Aorta (tissue), 5 donors: ENCODE data around the gene BTNL9. TPM values are rescaled to one million over a fixed set of nuclear protein-coding genes. Genes with fewer than 3 reads are reported as not detected.

ENCODE experiments used
- ATAC-seq: fragments of 200-7000 bp; cut with Tn5 transposase; one replicate; pipeline ENCODE4 v1.9.1; 2022; ENCODE audit warnings: moderate library complexity; ENCODE audit not compliant: low FRiP score
- DNase-seq, 2 donors: peaks; one replicate each; pipeline ENCODE4 v3.0.0-alpha.2; 2020
- H3K27ac ChIP-seq, 2 donors: one replicate each; pipeline ENCODE4 v1.5.1; 2013; ENCODE audit warnings: low read length in 2 of 2, mild to moderate bottlenecking in 2 of 2, moderate library complexity in 2 of 2, control low read depth in 1 of 2, inconsistent platforms in 1 of 2, low read depth in 1 of 2
- H3K27me3 ChIP-seq, 2 donors: one replicate each; pipeline ENCODE4 v1.6.1; 2013; ENCODE audit warnings: control low read depth in 1 of 2, low read length in 1 of 2, mild to moderate bottlenecking in 1 of 2, moderate library complexity in 1 of 2; ENCODE audit not compliant: insufficient read depth in 2 of 2, control insufficient read depth in 1 of 2
- H3K36me3 ChIP-seq, 2 donors: one replicate each; pipeline ENCODE4 v1.6.1; 2013; ENCODE audit warnings: control low read depth in 1 of 2, low read length in 1 of 2, mild to moderate bottlenecking in 1 of 2; ENCODE audit not compliant: insufficient read depth in 2 of 2, control insufficient read depth in 1 of 2
- H3K4me1 ChIP-seq, 2 donors: one replicate each; pipeline ENCODE4 v1.6.1; 2013; ENCODE audit warnings: low read length in 2 of 2, control low read depth in 1 of 2, mild to moderate bottlenecking in 1 of 2, moderate library complexity in 1 of 2; ENCODE audit not compliant: insufficient read depth in 2 of 2, control insufficient read depth in 1 of 2
- H3K4me3 ChIP-seq, 2 donors: one replicate each; pipeline ENCODE4 v1.5.1; 2013; ENCODE audit warnings: low read length in 2 of 2, control low read depth in 1 of 2, mild to moderate bottlenecking in 1 of 2
- H3K9me3 ChIP-seq: one replicate; pipeline ENCODE4 v1.6.1; 2013; ENCODE audit warnings: mild to moderate bottlenecking, low read length; ENCODE audit not compliant: control insufficient read depth
- WGBS, 2 donors: extraction: QIAGEN DNeasy Blood & Tissue Kit; methylation state at CpG; one replicate each; pipeline ENCODE4 v1.1.7; 2013; 5-methylcytosine and 5-hydroxymethylcytosine counted together
- intact Hi-C, 2 donors: fragments of 100-400 bp; cut with DNase I; formaldehyde crosslinking; loops; one replicate each; pipeline versions ENCODE4 v1.14.2 to v1.15.0; 2022
- polyA plus RNA-seq, 2 donors: library from polyadenylated mRNA; stranded (reverse); fragments of 200-250 nt; gene quantifications; one replicate each; pipeline ENCODE4 v1.2.3, GENCODE V29; 2013
- total RNA-seq, 2 donors: library from RNA; stranded (reverse); fragmentation: NEBNext Ultra II Directional; extraction: Animal tissue kit (Norgen Biotek cat#: 25700); gene quantifications; one replicate each; pipeline ENCODE4 v1.2.1, GENCODE V29; 2021
- donor health status: healthy with polysubstance abuse.
- donor health status: Bipolar disorder and iron deficiency.
- donor health status: DM: no; HTN: no; CAD: no.
- donor health status: DM: no; HTN: no; CAD: no.
- donor health status: DM: yes; HTN: yes; CAD: no.

BTNL9 gene
- total and polyA plus RNA-seq, 4 donors: 0.26 to 33.0 (median 8.8) TPM

GRCh38 chr5:181024245-181025064, 15.6 kb upstream of the BTNL9 start:
- Histone ChIP-seq H3K4me1 (no peaks in the 10 kb centered on the region), H3K9me3 (peaks cover 18% of the 10 kb centered on the region), H3K4me3 (no peak overlapping the region), H3K36me3 (no peaks in the 10 kb centered on the region), H3K27me3 (peaks cover 0 to 2% of the 10 kb centered on the region in 2 donors), H3K27ac (no peak overlapping the region)
- 41 to 57% methylated on average over 1 of the region's 1 CpG for WGBS, 2 donors
- intact Hi-C loops: no loop called here
- peak in 1 of 2 donors; percentile 37 for DNase-seq
- ATAC-seq: peak; percentile 29

GRCh38 chr5:181027452-181028031, 12.5 kb upstream of the BTNL9 start:
- no peak for ATAC-seq
- intact Hi-C loops: no loop called here
- Histone ChIP-seq H3K9me3 (peaks cover 12% of the 10 kb centered on the region), H3K27ac (no peak overlapping the region), H3K27me3 (peaks cover 0 to 2% of the 10 kb centered on the region in 2 donors), H3K4me1 (no peaks in the 10 kb centered on the region), H3K4me3 (no peak overlapping the region), H3K36me3 (no peaks in the 10 kb centered on the region)
- DNase-seq: peak in 1 of 2 donors; percentile 44
- 83 to 86% methylated on average over 11 of the region's 11 CpGs for WGBS, 2 donors

- no peak for ATAC-seq
- Histone ChIP-seq H3K9me3 (peaks cover 12% of the 10 kb centered on the region), H3K4me1 (no peaks in the 10 kb centered on the region), H3K4me3 (no peak overlapping the region), H3K27me3 (peaks cover 0 to 2% of the 10 kb centered on the region in 2 donors), H3K27ac (no peak overlapping the region), H3K36me3 (no peaks in the 10 kb centered on the region)
- WGBS, 2 donors: 74 to 79% methylated on average over 26 of the region's 26 CpGs
- DNase-seq: no peak
- intact Hi-C loops: no loop called here
Observed at GRCh38 chr5:181028032-181028819, 11.8 kb upstream of the BTNL9 start.

- peaks cover 3% of the 10 kb centered on the region for H3K9me3 ChIP-seq
- H3K27ac ChIP-seq: no peak overlapping the region
- H3K27me3 ChIP-seq: peaks cover 0 to 2% of the 10 kb centered on the region in 2 donors
- no peaks in the 10 kb centered on the region for H3K36me3 ChIP-seq
- WGBS, 2 donors: 85 to 92% methylated on average over 3 of the region's 3 CpGs
- no peak overlapping the region for H3K4me3 ChIP-seq
- no peaks in the 10 kb centered on the region for H3K4me1 ChIP-seq
- DNase-seq (no peak), ATAC-seq (no peak)
- intact Hi-C loops: no loop called here
Observed at GRCh38 chr5:181031716-181032115, 8.3 kb upstream of the BTNL9 start.

GRCh38 chr5:181035991-181036815, 3.9 kb upstream of the BTNL9 start:
- Histone ChIP-seq H3K4me1 (no peaks in the 10 kb centered on the region), H3K27ac (no peak overlapping the region), H3K4me3 (no peak overlapping the region), H3K9me3 (no peaks in the 10 kb centered on the region), H3K27me3 (no peaks in the 10 kb centered on the region), H3K36me3 (no peaks in the 10 kb centered on the region)
- DNase-seq (peak in 1 of 2 donors; percentile 67), ATAC-seq (no peak)
- 74 to 75% methylated on average over 20 of the region's 20 CpGs for WGBS, 2 donors
- intact Hi-C loops: no loop called here

GRCh38 chr5:181036816-181037364, 3.2 kb upstream of the BTNL9 start:
- Histone ChIP-seq H3K36me3 (no peaks in the 10 kb centered on the region), H3K4me1 (no peaks in the 10 kb centered on the region), H3K27ac (no peak overlapping the region), H3K27me3 (no peaks in the 10 kb centered on the region), H3K4me3 (no peak overlapping the region), H3K9me3 (no peaks in the 10 kb centered on the region)
- no peak for ATAC-seq
- intact Hi-C loops: no loop called here
- DNase-seq: no peak
- 75 to 76% methylated on average over 13 of the region's 13 CpGs for WGBS, 2 donors

- ATAC-seq: no peak
- no peaks in the 10 kb centered on the region for H3K4me1 ChIP-seq
- 69 to 75% methylated on average over 4 of the region's 4 CpGs for WGBS, 2 donors
- no peaks in the 10 kb centered on the region for H3K36me3 ChIP-seq
- peak in 1 of 2 donors; percentile 49 for DNase-seq
- H3K9me3 ChIP-seq: no peaks in the 10 kb centered on the region
- H3K27ac ChIP-seq: no peak overlapping the region
- no peak overlapping the region for H3K4me3 ChIP-seq
- no peaks in the 10 kb centered on the region for H3K27me3 ChIP-seq
- intact Hi-C loops: no loop called here
Observed at GRCh38 chr5:181037365-181037861, 2.7 kb upstream of the BTNL9 start.

GRCh38 chr5:181039471-181039870, 595 bp upstream of the BTNL9 start:
- Histone ChIP-seq H3K36me3 (no peaks in the 10 kb centered on the region), H3K27ac (no peak overlapping the region), H3K4me1 (no peaks in the 10 kb centered on the region), H3K27me3 (no peaks in the 10 kb centered on the region), H3K4me3 (no peak overlapping the region), H3K9me3 (no peaks in the 10 kb centered on the region)
- ATAC-seq: no peak
- intact Hi-C loops: no loop called here
- no peak for DNase-seq
- 40 to 44% methylated on average over 8 of the region's 8 CpGs for WGBS, 2 donors
